Measurements from ENCODE around the gene PPP1R37.

PPP1R37 gene

GRCh38 chr19:45138303-45138751 lies 45.3 kb downstream of the PPP1R37 start:
- TF ChIP-seq FOXP2 (optimal IDR thresholded peaks at IDR 0.05; ENCODE audit: borderline replicate concordance, extremely low read depth, extremely low read length, insufficient read depth), result no peak
- no peak for TF ChIP-seq TAF1 (IDR thresholded peaks at IDR 0.05; ENCODE audit: borderline replicate concordance, insufficient read depth, low read length)
- TF ChIP-seq POLR2AphosphoS5 (IDR thresholded peaks at IDR 0.05; ENCODE audit: low read depth, low read length), result no peak
- TF ChIP-seq REST (IDR thresholded peaks at IDR 0.05; ENCODE audit: insufficient read depth in 1 of 2, low read depth in 2 of 2, low read length in 2 of 2), result no peak

- TF ChIP-seq TAF1 (IDR thresholded peaks at IDR 0.05; ENCODE audit: borderline replicate concordance, insufficient read depth, low read length) (no peak), REST (IDR thresholded peaks at IDR 0.05; ENCODE audit: insufficient read depth in 1 of 2, low read depth in 2 of 2, low read length in 2 of 2) (no peak), POLR2AphosphoS5 (IDR thresholded peaks at IDR 0.05; ENCODE audit: low read depth, low read length) (no peak), SIN3A (IDR thresholded peaks at IDR 0.05; ENCODE audit: borderline replicate concordance, insufficient read depth, low read length) (no peak), FOXP2 (optimal IDR thresholded peaks at IDR 0.05; ENCODE audit: borderline replicate concordance, extremely low read depth, extremely low read length, insufficient read depth) (no peak)
These were observed 46.5 kb downstream of the PPP1R37 start for GRCh38 chr19:45139286-45140143.

- TF ChIP-seq POLR2AphosphoS5 (IDR thresholded peaks at IDR 0.05; ENCODE audit: low read depth, low read length) (no peak), FOXP2 (optimal IDR thresholded peaks at IDR 0.05; ENCODE audit: borderline replicate concordance, extremely low read depth, extremely low read length, insufficient read depth) (no peak), REST (IDR thresholded peaks at IDR 0.05; ENCODE audit: insufficient read depth in 1 of 2, low read depth in 2 of 2, low read length in 2 of 2) (no peak), TAF1 (IDR thresholded peaks at IDR 0.05; ENCODE audit: borderline replicate concordance, insufficient read depth, low read length) (no peak), SIN3A (IDR thresholded peaks at IDR 0.05; ENCODE audit: borderline replicate concordance, insufficient read depth, low read length) (no peak)
These were observed 47.1 kb downstream of the PPP1R37 start for GRCh38 chr19:45140144-45140503.

- TF ChIP-seq FOXP2 (optimal IDR thresholded peaks at IDR 0.05; ENCODE audit: borderline replicate concordance, extremely low read depth, extremely low read length, insufficient read depth) (no peak), REST (IDR thresholded peaks at IDR 0.05; ENCODE audit: insufficient read depth in 1 of 2, low read depth in 2 of 2, low read length in 2 of 2) (no peak), SIN3A (IDR thresholded peaks at IDR 0.05; ENCODE audit: borderline replicate concordance, insufficient read depth, low read length) (no peak)
These were observed 47.6 kb downstream of the PPP1R37 start for GRCh38 chr19:45140533-45140932.
